Thoracic aorta (tissue), 2 donors: ENCODE results near the gene CHCHD1. TPM values are rescaled to one million over a fixed set of nuclear protein-coding genes. Genes with fewer than 3 reads are reported as not detected.

Experiments used
- ATAC-seq: fragments of 150-250 bp; one replicate; pipeline ENCODE4 v1.8.0; 2017; ENCODE audit warnings: low read depth; ENCODE audit not compliant: insufficient number of reproducible peaks, low FRiP score
- DNase-seq: peaks from one replicate; pipeline ENCODE4 v3.0.0-alpha.2; 2020; ENCODE audit warnings: low spot score
- H3K27ac ChIP-seq, 2 donors: fragments of 200-600 bp; sonication (generic); 1 replicate in 1 of 2; 2 replicates in 1 of 2; pipeline ENCODE4 v1.5.1; 2016; ENCODE audit warnings: mild to moderate bottlenecking in 2 of 2, moderate library complexity in 2 of 2
- H3K27me3 ChIP-seq: fragments of 200-600 bp; sonication (generic); replicated peaks from 2 replicates; pipeline ENCODE4 v1.6.0; 2016; ENCODE audit warnings: mild to moderate bottlenecking; ENCODE audit not compliant: insufficient read depth
- H3K36me3 ChIP-seq: fragments of 200-600 bp; sonication (generic); one replicate; pipeline ENCODE4 v1.5.1; 2016
- H3K4me1 ChIP-seq, 2 donors: fragments of 200-600 bp; sonication (generic); 1 replicate in 1 of 2; 2 replicates in 1 of 2; pipeline versions ENCODE4 v1.5.1 to v1.6.0; 2016; ENCODE audit warnings: low read depth in 2 of 2, mild to moderate bottlenecking in 1 of 2; ENCODE audit not compliant: control insufficient read depth in 1 of 2
- H3K4me3 ChIP-seq: fragments of 200-600 bp; sonication (generic); 2 replicates; pipeline ENCODE4 v1.5.1; 2016; ENCODE audit warnings: mild to moderate bottlenecking
- H3K9me3 ChIP-seq: fragments of 200-600 bp; sonication (generic); 2 replicates; pipeline ENCODE4 v1.5.1; 2016
- CTCF ChIP-seq: fragments of 200-600 bp; sonication (generic); IDR thresholded peaks from one replicate; pipeline ENCODE4 v1.5.1; 2019; ENCODE audit warnings: antibody characterized with exemption
- total RNA-seq, 2 donors: library from RNA; depleted of rRNA; stranded (reverse); fragments of >200 nt; gene quantifications; one replicate each; pipeline versions ENCODE4 v1.1.0 to v1.2.3, GENCODE V29; 2016

The CHCHD1 gene
- total RNA-seq, 2 donors from 2014 or later = 20.7 to 22.6 TPM

GRCh38 chr10:73774637-73775036 is 7.2 kb upstream of the CHCHD1 start:
- no peak for ATAC-seq
- Histone ChIP-seq H3K27ac (no peak overlapping the region), H3K4me1 (peaks cover 28 to 38% of the 10 kb centered on the region in 2 donors), H3K36me3 (peaks cover 28% of the 10 kb centered on the region), H3K9me3 (no peaks in the 10 kb centered on the region), H3K27me3 (no peaks in the 10 kb centered on the region), H3K4me3 (peak overlapping the region; percentile 93)
- no peak for TF ChIP-seq CTCF
- DNase-seq = no peak

GRCh38 chr10:73779018-73779417 is 2.8 kb upstream of the CHCHD1 start:
- Histone ChIP-seq H3K4me3 (no peak overlapping the region), H3K27me3 (no peaks in the 10 kb centered on the region), H3K27ac (no peak overlapping the region), H3K4me1 (peaks cover 34 to 47% of the 10 kb centered on the region in 2 donors), H3K36me3 (peaks cover 18% of the 10 kb centered on the region), H3K9me3 (no peaks in the 10 kb centered on the region)
- ATAC-seq (no peak), DNase-seq (no peak)
- no peak for TF ChIP-seq CTCF

GRCh38 chr10:73779539-73780197 is 2.2 kb upstream of the CHCHD1 start:
- Histone ChIP-seq H3K4me3 (no peak overlapping the region), H3K36me3 (peaks cover 18% of the 10 kb centered on the region), H3K9me3 (no peaks in the 10 kb centered on the region), H3K27ac (no peak overlapping the region), H3K4me1 (peaks cover 28 to 47% of the 10 kb centered on the region in 2 donors), H3K27me3 (no peaks in the 10 kb centered on the region)
- ATAC-seq (no peak), DNase-seq (no peak)
- no peak for TF ChIP-seq CTCF

GRCh38 chr10:73780301-73780700 is 1.5 kb upstream of the CHCHD1 start:
- Histone ChIP-seq H3K27me3 (no peaks in the 10 kb centered on the region), H3K36me3 (peaks cover 18% of the 10 kb centered on the region), H3K27ac (no peak overlapping the region), H3K4me3 (no peak overlapping the region), H3K9me3 (no peaks in the 10 kb centered on the region), H3K4me1 (peaks cover 21 to 44% of the 10 kb centered on the region in 2 donors)
- DNase-seq = no peak
- no peak for TF ChIP-seq CTCF
- no peak for ATAC-seq

GRCh38 chr10:73780966-73781365 is 882 bp upstream of the CHCHD1 start:
- no peak for DNase-seq
- H3K4me1 ChIP-seq = peaks cover 15 to 39% of the 10 kb centered on the region in 2 donors
- H3K4me3 ChIP-seq = peak overlapping the region; percentile 99
- H3K27ac ChIP-seq = peak overlapping the region; percentile 93 to 98
- H3K36me3 ChIP-seq = peaks cover 18% of the 10 kb centered on the region
- no peak for TF ChIP-seq CTCF
- H3K27me3 ChIP-seq = no peaks in the 10 kb centered on the region
- no peaks in the 10 kb centered on the region for H3K9me3 ChIP-seq
- ATAC-seq = no peak
